Measurements from ENCODE around the gene NGB. TPM values are rescaled to one million over a fixed set of nuclear protein-coding genes. Genes with fewer than 3 reads are reported as not detected.

Gene NGB
- total and polyA plus RNA-seq, 4 donors, result 2.6 to 16.3 (median 12.6) TPM

- DNase-seq (ENCODE audit: low read depth in 4 of 6, low spot score in 6 of 6), result peak in 1 of 6 donors; percentile 16
- Histone ChIP-seq H3K27ac (ENCODE audit: low read depth, low read length) (no peak overlapping the region), H3K4me1 (ENCODE audit: control insufficient read depth, insufficient read depth, low read length) (peaks cover 25% of the 10 kb centered on the region), H3K27me3 (ENCODE audit: control insufficient read depth, insufficient read depth, low read length) (peaks cover 23% of the 10 kb centered on the region), H3K9me3 (ENCODE audit: control insufficient read depth, insufficient read depth, low read length) (peaks cover 4% of the 10 kb centered on the region), H3K4me3 (ENCODE audit: low read depth, low read length) (no peak overlapping the region), H3K36me3 (ENCODE audit: control insufficient read depth, insufficient read depth, low read length) (peaks cover 3% of the 10 kb centered on the region)
- 61% methylated on average over 5 of the region's 8 CpGs for WGBS (ENCODE audit: insufficient coverage)
These were observed 1.9 kb downstream of the NGB start for GRCh38 chr14:77268989-77269600.

- Histone ChIP-seq H3K36me3 (ENCODE audit: control insufficient read depth, insufficient read depth, low read length) (peaks cover 3% of the 10 kb centered on the region), H3K27ac (ENCODE audit: low read depth, low read length) (no peak overlapping the region), H3K4me1 (ENCODE audit: control insufficient read depth, insufficient read depth, low read length) (peaks cover 25% of the 10 kb centered on the region), H3K27me3 (ENCODE audit: control insufficient read depth, insufficient read depth, low read length) (peaks cover 23% of the 10 kb centered on the region), H3K9me3 (ENCODE audit: control insufficient read depth, insufficient read depth, low read length) (peaks cover 4% of the 10 kb centered on the region), H3K4me3 (ENCODE audit: low read depth, low read length) (no peak overlapping the region)
- DNase-seq (ENCODE audit: low read depth in 4 of 6, low spot score in 6 of 6), result no peak
- WGBS (ENCODE audit: insufficient coverage), result 84% methylated on average over 5 of the region's 5 CpGs
These were observed 2.9 kb downstream of the NGB start for GRCh38 chr14:77267937-77268699.

- Histone ChIP-seq H3K36me3 (ENCODE audit: control insufficient read depth, insufficient read depth, low read length) (peaks cover 3% of the 10 kb centered on the region), H3K27ac (ENCODE audit: low read depth, low read length) (no peak overlapping the region), H3K4me3 (ENCODE audit: low read depth, low read length) (no peak overlapping the region), H3K4me1 (ENCODE audit: control insufficient read depth, insufficient read depth, low read length) (peaks cover 26% of the 10 kb centered on the region), H3K27me3 (ENCODE audit: control insufficient read depth, insufficient read depth, low read length) (peaks cover 17% of the 10 kb centered on the region), H3K9me3 (ENCODE audit: control insufficient read depth, insufficient read depth, low read length) (peaks cover 4% of the 10 kb centered on the region)
- no peak for DNase-seq (ENCODE audit: low read depth in 4 of 6, low spot score in 6 of 6)
- WGBS (ENCODE audit: insufficient coverage), result 91% methylated on average over 8 of the region's 8 CpGs
These were observed 4.7 kb downstream of the NGB start for GRCh38 chr14:77266336-77266735.

GRCh38 chr14:77265561-77266335 is 5.3 kb downstream of the NGB start:
- peak in 2 of 6 donors; percentile 30 to 45 for DNase-seq (ENCODE audit: low read depth in 4 of 6, low spot score in 6 of 6)

GRCh38 chr14:77265187-77265515 is 5.9 kb downstream of the NGB start:
- Histone ChIP-seq H3K27me3 (ENCODE audit: control insufficient read depth, insufficient read depth, low read length) (peaks cover 11% of the 10 kb centered on the region), H3K36me3 (ENCODE audit: control insufficient read depth, insufficient read depth, low read length) (peaks cover 9% of the 10 kb centered on the region), H3K9me3 (ENCODE audit: control insufficient read depth, insufficient read depth, low read length) (peaks cover 4% of the 10 kb centered on the region), H3K27ac (ENCODE audit: low read depth, low read length) (no peak overlapping the region), H3K4me1 (ENCODE audit: control insufficient read depth, insufficient read depth, low read length) (peaks cover 32% of the 10 kb centered on the region), H3K4me3 (ENCODE audit: low read depth, low read length) (no peak overlapping the region)
- DNase-seq (ENCODE audit: low read depth in 4 of 6, low spot score in 6 of 6), result no peak
- 66% methylated on average over 2 of the region's 2 CpGs for WGBS (ENCODE audit: insufficient coverage)

More at GRCh38 chr14:77265561-77266335, 5.3 kb downstream of the NGB start:
- WGBS (ENCODE audit: insufficient coverage), result 55% methylated on average over 4 of the region's 16 CpGs
- Histone ChIP-seq H3K4me3 (ENCODE audit: low read depth, low read length) (no peak overlapping the region), H3K9me3 (ENCODE audit: control insufficient read depth, insufficient read depth, low read length) (peaks cover 4% of the 10 kb centered on the region), H3K27ac (ENCODE audit: low read depth, low read length) (no peak overlapping the region), H3K4me1 (ENCODE audit: control insufficient read depth, insufficient read depth, low read length) (peaks cover 29% of the 10 kb centered on the region), H3K27me3 (ENCODE audit: control insufficient read depth, insufficient read depth, low read length) (peaks cover 14% of the 10 kb centered on the region), H3K36me3 (ENCODE audit: control insufficient read depth, insufficient read depth, low read length) (peaks cover 3% of the 10 kb centered on the region)

- peak in 2 of 6 donors; percentile 41 to 90 for DNase-seq (ENCODE audit: low read depth in 4 of 6, low spot score in 6 of 6)
These were observed 6.4 kb downstream of the NGB start for GRCh38 chr14:77264466-77265186.

GRCh38 chr14:77260631-77261030 is 10.4 kb downstream of the NGB start:
- DNase-seq (ENCODE audit: low read depth in 4 of 6, low spot score in 6 of 6), result peak in 2 of 6 donors; percentile 59 to 62

More at GRCh38 chr14:77264466-77265186, 6.4 kb downstream of the NGB start:
- no peak overlapping the region for H3K4me3 ChIP-seq (ENCODE audit: low read depth, low read length)
- H3K36me3 ChIP-seq (ENCODE audit: control insufficient read depth, insufficient read depth, low read length), result peaks cover 9% of the 10 kb centered on the region
- peaks cover 4% of the 10 kb centered on the region for H3K9me3 ChIP-seq (ENCODE audit: control insufficient read depth, insufficient read depth, low read length)
- 79% methylated on average over 13 of the region's 16 CpGs for WGBS (ENCODE audit: insufficient coverage)
- no peak overlapping the region for H3K27ac ChIP-seq (ENCODE audit: low read depth, low read length)
- H3K27me3 ChIP-seq (ENCODE audit: control insufficient read depth, insufficient read depth, low read length), result peaks cover 8% of the 10 kb centered on the region
- peaks cover 32% of the 10 kb centered on the region for H3K4me1 ChIP-seq (ENCODE audit: control insufficient read depth, insufficient read depth, low read length)

GRCh38 chr14:77260199-77260598 is 10.8 kb downstream of the NGB start:
- Histone ChIP-seq H3K36me3 (ENCODE audit: control insufficient read depth, insufficient read depth, low read length) (peaks cover 30% of the 10 kb centered on the region), H3K27ac (ENCODE audit: low read depth, low read length) (no peak overlapping the region), H3K4me3 (ENCODE audit: low read depth, low read length) (no peak overlapping the region), H3K9me3 (ENCODE audit: control insufficient read depth, insufficient read depth, low read length) (no peaks in the 10 kb centered on the region), H3K4me1 (ENCODE audit: control insufficient read depth, insufficient read depth, low read length) (peaks cover 19% of the 10 kb centered on the region), H3K27me3 (ENCODE audit: control insufficient read depth, insufficient read depth, low read length) (no peaks in the 10 kb centered on the region)
- no peak for DNase-seq (ENCODE audit: low read depth in 4 of 6, low spot score in 6 of 6)
- WGBS (ENCODE audit: insufficient coverage), result 89% methylated on average over 11 of the region's 11 CpGs

More at GRCh38 chr14:77260631-77261030, 10.4 kb downstream of the NGB start:
- peaks cover 23% of the 10 kb centered on the region for H3K4me1 ChIP-seq (ENCODE audit: control insufficient read depth, insufficient read depth, low read length)
- H3K27me3 ChIP-seq (ENCODE audit: control insufficient read depth, insufficient read depth, low read length), result no peaks in the 10 kb centered on the region
- no peak overlapping the region for H3K27ac ChIP-seq (ENCODE audit: low read depth, low read length)
- no peak overlapping the region for H3K4me3 ChIP-seq (ENCODE audit: low read depth, low read length)
- peaks cover 30% of the 10 kb centered on the region for H3K36me3 ChIP-seq (ENCODE audit: control insufficient read depth, insufficient read depth, low read length)
- 40% methylated on average over 10 of the region's 10 CpGs for WGBS (ENCODE audit: insufficient coverage)
- H3K9me3 ChIP-seq (ENCODE audit: control insufficient read depth, insufficient read depth, low read length), result no peaks in the 10 kb centered on the region

GRCh38 chr14:77259025-77259715 is 11.8 kb downstream of the NGB start:
- no peak overlapping the region for H3K4me3 ChIP-seq (ENCODE audit: low read depth, low read length)

More at GRCh38 chr14:77259025-77259715, 11.8 kb downstream of the NGB start:
- Histone ChIP-seq H3K27me3 (ENCODE audit: control insufficient read depth, insufficient read depth, low read length) (no peaks in the 10 kb centered on the region), H3K27ac (ENCODE audit: low read depth, low read length) (no peak overlapping the region), H3K4me1 (ENCODE audit: control insufficient read depth, insufficient read depth, low read length) (peaks cover 15% of the 10 kb centered on the region), H3K36me3 (ENCODE audit: control insufficient read depth, insufficient read depth, low read length) (peaks cover 31% of the 10 kb centered on the region), H3K9me3 (ENCODE audit: control insufficient read depth, insufficient read depth, low read length) (no peaks in the 10 kb centered on the region)
- WGBS (ENCODE audit: insufficient coverage), result 83% methylated on average over 7 of the region's 11 CpGs
- no peak for DNase-seq (ENCODE audit: low read depth in 4 of 6, low spot score in 6 of 6)
